Testis (tissue), 3 donors: ENCODE results near the gene GFOD1. TPM values are rescaled to one million over a fixed set of nuclear protein-coding genes. Genes with fewer than 3 reads are reported as not detected.
"Not testable (repeated sequence)": the region's sequence is repeated elsewhere in the genome, so short reads cannot be mapped to it uniquely, and the experiment has no call there.

Experiments
- DNase-seq: peaks from one replicate; pipeline ENCODE4 v3.0.0-alpha.2; 2019
- H3K27ac ChIP-seq, 2 donors: fragments of 200-600 bp; sonication (generic); one replicate each; pipeline ENCODE4 v1.5.1; 2019
- H3K27me3 ChIP-seq: fragments of 200-600 bp; sonication (generic); one replicate; pipeline ENCODE4 v1.5.1; 2019
- H3K36me3 ChIP-seq: fragments of 200-600 bp; sonication (generic); one replicate; pipeline ENCODE4 v1.5.1; 2017; ENCODE audit warnings: low read depth; ENCODE audit errors: missing control alignments
- H3K4me1 ChIP-seq: fragments of 200-600 bp; sonication (generic); one replicate; pipeline ENCODE4 v1.5.1; 2019
- H3K4me3 ChIP-seq, 2 donors: fragments of 200-600 bp; sonication (generic); one replicate each; pipeline ENCODE4 v1.5.1; 2017 to 2019
- H3K9me3 ChIP-seq: fragments of 200-600 bp; sonication (generic); one replicate; pipeline ENCODE4 v1.5.1; 2017
- POLR2A ChIP-seq: fragments of 450-650 bp; IDR thresholded peaks from one replicate; pipeline ENCODE4 v1.6.1; 2017; ENCODE audit warnings: antibody characterized with exemption, mild to moderate bottlenecking, moderate library complexity
- WGBS, 2 donors: methylation state at CpG; one replicate each; pipeline ENCODE4 v1.1.5; 2018; 5-methylcytosine and 5-hydroxymethylcytosine counted together
- intact Hi-C: fragments of 100-400 bp; cut with DNase I; formaldehyde crosslinking; loops from one replicate; pipeline ENCODE4 v1.15.1; 2023; ENCODE audit warnings: low total_unique reads
- polyA plus RNA-seq: library from polyadenylated mRNA; stranded (reverse); fragments of 350-450 nt; fragmentation: Illumina TruSeq; extraction: RNeasy Lipid Tissue Mini Kit (QIAGEN cat#74804); gene quantifications from one replicate; pipeline ENCODE4 v1.2.3, GENCODE V29; 2014; ENCODE audit warnings: low read depth, low replicate concordance; ENCODE audit not compliant: insufficient read depth
- total RNA-seq, 2 donors: library from RNA; depleted of rRNA; stranded (reverse); fragments of >200 nt; gene quantifications; one replicate each; pipeline ENCODE4 v1.2.3, GENCODE V29; 2016
- TF ChIP-seq, protein P1 (sequence below), 3 experiments: fragments of 450-650 bp in 2 of 3; fragments of 200-600 bp in 1 of 3; sonication (generic) in 1 of 3; IDR thresholded peaks; one replicate each; pipeline ENCODE4 v1.5.1; 2016 to 2019; ENCODE audit warnings: antibody characterized with exemption in 3 of 3, mild to moderate bottlenecking in 2 of 3, moderate library complexity in 1 of 3

GFOD1 gene
- total and polyA plus RNA-seq, 3 donors from 2014 or later, result 2.5 to 5.4 (median 5.0) TPM

DNA sequence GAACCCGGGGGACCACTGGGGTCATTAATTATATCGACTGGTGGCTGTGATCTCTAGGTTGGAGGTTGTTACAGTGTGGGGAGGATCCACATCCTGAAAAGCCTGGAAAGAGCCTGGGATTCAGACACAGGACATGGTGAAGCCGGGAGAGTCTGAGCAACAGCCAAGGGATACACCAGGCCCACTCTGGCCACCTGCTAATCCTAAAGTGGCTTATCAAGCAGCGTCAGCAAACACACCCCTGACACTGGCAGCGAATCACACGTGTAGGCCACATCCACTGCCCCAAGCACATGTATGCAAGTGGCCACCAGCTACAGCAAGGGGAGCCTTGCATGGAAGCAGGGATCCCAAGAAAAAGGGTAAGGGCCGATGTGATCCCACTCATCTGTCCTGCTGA, 41.0 kb downstream of the GFOD1 start:
- 62 to 66% methylated on average over 4 to 7 of the region's 7 CpGs for WGBS, 2 donors

DNA sequence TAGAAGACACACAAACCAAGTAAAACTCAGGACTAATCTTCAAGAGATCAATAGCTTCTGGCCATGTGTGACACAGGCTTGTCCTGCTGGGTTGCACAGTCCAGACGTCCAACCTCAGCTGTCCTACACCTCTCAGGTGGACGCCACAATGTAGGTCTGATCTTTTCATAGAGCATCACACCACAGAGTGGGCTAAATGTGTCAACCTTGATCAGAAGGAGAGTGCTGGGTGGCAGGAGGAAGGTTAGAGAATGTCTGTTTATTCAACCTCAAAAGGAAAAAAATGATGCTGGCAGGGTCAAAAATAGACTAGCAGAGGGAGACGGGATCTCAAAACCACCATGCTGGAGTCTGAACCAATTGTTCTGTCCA, 41.7 kb downstream of the GFOD1 start:
- Histone ChIP-seq H3K4me3 (no peak overlapping the region), H3K36me3 (no peaks in the 10 kb centered on the region), H3K4me1 (peaks cover 13% of the 10 kb centered on the region), H3K27me3 (no peaks in the 10 kb centered on the region), H3K27ac (peak overlapping the region; percentile 60 to 83), H3K9me3 (no peaks in the 10 kb centered on the region)
- TF ChIP-seq, protein P1, sequence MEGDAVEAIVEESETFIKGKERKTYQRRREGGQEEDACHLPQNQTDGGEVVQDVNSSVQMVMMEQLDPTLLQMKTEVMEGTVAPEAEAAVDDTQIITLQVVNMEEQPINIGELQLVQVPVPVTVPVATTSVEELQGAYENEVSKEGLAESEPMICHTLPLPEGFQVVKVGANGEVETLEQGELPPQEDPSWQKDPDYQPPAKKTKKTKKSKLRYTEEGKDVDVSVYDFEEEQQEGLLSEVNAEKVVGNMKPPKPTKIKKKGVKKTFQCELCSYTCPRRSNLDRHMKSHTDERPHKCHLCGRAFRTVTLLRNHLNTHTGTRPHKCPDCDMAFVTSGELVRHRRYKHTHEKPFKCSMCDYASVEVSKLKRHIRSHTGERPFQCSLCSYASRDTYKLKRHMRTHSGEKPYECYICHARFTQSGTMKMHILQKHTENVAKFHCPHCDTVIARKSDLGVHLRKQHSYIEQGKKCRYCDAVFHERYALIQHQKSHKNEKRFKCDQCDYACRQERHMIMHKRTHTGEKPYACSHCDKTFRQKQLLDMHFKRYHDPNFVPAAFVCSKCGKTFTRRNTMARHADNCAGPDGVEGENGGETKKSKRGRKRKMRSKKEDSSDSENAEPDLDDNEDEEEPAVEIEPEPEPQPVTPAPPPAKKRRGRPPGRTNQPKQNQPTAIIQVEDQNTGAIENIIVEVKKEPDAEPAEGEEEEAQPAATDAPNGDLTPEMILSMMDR (IDR thresholded peaks at IDR 0.05), result no peak
- no peak for TF ChIP-seq POLR2A
- whole genome bisulfite sequencing, 2 donors, result 51 to 66% methylated on average over 3 of the region's 3 CpGs
- intact Hi-C loops, result no loop called here
- DNase-seq, result no peak

More for the DNA sequence above, 41.0 kb downstream of the GFOD1 start:
- DNase-seq, result no peak
- no peaks in the 10 kb centered on the region for H3K9me3 ChIP-seq
- no peak for TF ChIP-seq POLR2A
- H3K27me3 ChIP-seq, result no peaks in the 10 kb centered on the region
- peak overlapping the region; percentile 60 to 83 for H3K27ac ChIP-seq
- no peaks in the 10 kb centered on the region for H3K36me3 ChIP-seq
- peaks cover 13% of the 10 kb centered on the region for H3K4me1 ChIP-seq
- intact Hi-C loops, result no loop called here
- no peak overlapping the region for H3K4me3 ChIP-seq

- intact Hi-C loops, result no loop called here
- WGBS, 2 donors, result 14 to 35% methylated on average over 9 of the region's 9 CpGs
- Histone ChIP-seq H3K27me3 (no peaks in the 10 kb centered on the region), H3K4me1 (peaks cover 16% of the 10 kb centered on the region), H3K27ac (peak overlapping the region; percentile 60 to 83), H3K4me3 (no peak overlapping the region), H3K9me3 (no peaks in the 10 kb centered on the region), H3K36me3 (no peaks in the 10 kb centered on the region)
- peak; percentile 51 for DNase-seq
- TF ChIP-seq POLR2A, result no peak
- TF ChIP-seq, protein P1 (IDR thresholded peaks at IDR 0.05), result no peak
Observed at GRCh38 chr6:13445005-13445743, 42.2 kb downstream of the GFOD1 start.

DNA sequence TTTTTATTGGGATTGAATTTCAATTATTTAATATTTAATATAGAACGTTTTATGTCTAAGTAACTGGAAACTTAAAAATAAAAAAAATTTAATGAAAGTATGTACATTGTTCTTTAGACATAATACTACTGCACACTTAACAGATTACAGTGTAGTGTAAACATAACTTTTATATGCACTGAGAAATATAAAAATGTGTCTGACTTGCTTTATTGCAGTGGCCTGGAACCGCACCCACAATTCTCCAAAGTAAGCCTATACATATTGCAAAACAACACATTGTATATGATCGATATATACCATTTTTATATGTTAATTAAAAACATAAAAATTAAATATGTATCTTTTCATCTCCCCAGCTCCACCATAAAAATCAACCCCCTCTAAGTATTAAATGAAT, 42.8 kb downstream of the GFOD1 start:
- intact Hi-C loops, result no loop called here
- no peak for DNase-seq
- 80 to 87% methylated on average over 3 of the region's 3 CpGs for WGBS, 2 donors
- TF ChIP-seq POLR2A, result no peak
- TF ChIP-seq, protein P1 (IDR thresholded peaks at IDR 0.05), result no peak
- Histone ChIP-seq H3K4me3 (no peak overlapping the region), H3K4me1 (peaks cover 16% of the 10 kb centered on the region), H3K9me3 (no peaks in the 10 kb centered on the region), H3K36me3 (no peaks in the 10 kb centered on the region), H3K27me3 (no peaks in the 10 kb centered on the region), H3K27ac (peak overlapping the region; percentile 27 to 83)

GRCh38 chr6:13443978-13444377, 43.4 kb downstream of the GFOD1 start:
- 83 to 88% methylated on average over 6 of the region's 6 CpGs for WGBS, 2 donors
- H3K9me3 ChIP-seq, H3K4me3 ChIP-seq: not testable (repeated sequence)

DNA sequence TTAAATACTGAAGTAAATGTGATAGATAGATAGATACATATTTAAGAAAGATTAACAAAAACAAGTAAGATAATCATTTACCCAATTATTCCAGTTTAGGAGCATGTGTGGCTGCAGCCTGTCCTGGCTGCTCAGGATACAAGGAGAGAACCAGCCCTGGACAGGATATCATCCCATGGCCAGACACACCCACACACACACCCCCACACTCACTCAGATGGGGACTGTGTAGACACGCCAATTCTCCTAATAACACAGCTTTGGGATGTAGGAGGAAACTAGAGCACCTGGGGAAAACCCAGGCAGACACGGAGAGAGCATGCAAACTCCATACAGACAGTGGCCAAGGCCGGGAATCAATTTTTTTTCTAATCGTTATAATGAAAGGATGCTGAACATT, 45.6 kb downstream of the GFOD1 start:
- Histone ChIP-seq H3K27ac (no peak overlapping the region), H3K36me3 (no peaks in the 10 kb centered on the region), H3K27me3 (no peaks in the 10 kb centered on the region), H3K4me1 (peaks cover 13% of the 10 kb centered on the region), H3K4me3 (no peak overlapping the region), H3K9me3 (no peaks in the 10 kb centered on the region)
- no peak for TF ChIP-seq POLR2A
- TF ChIP-seq, protein P1 (IDR thresholded peaks at IDR 0.05), result no peak
- DNase-seq, result no peak
- intact Hi-C loops, result no loop called here
- WGBS, 2 donors, result 69 to 74% methylated on average over 4 of the region's 4 CpGs

More at GRCh38 chr6:13443978-13444377, 43.4 kb downstream of the GFOD1 start:
- intact Hi-C loops, H3K36me3 ChIP-seq, H3K27me3 ChIP-seq, DNase-seq, H3K27ac ChIP-seq: not testable (repeated sequence)
- H3K4me1 ChIP-seq, result peaks cover 16% of the 10 kb centered on the region
